ENCODE results near the gene OR51B4.
"Not testable (repeated sequence)": the region's sequence is repeated elsewhere in the genome, so short reads cannot be mapped to it uniquely, and the experiment has no call there.

The OR51B4 gene

GRCh38 chr11:5301846-5302245 is at the start of gene OR51B4:
OR51B4 (minus strand) TSS chr11:5301946; CDS start chr11:5301946, 0 bp downstream.
- DNase-seq = no peak

- DNase-seq = no peak
These were observed 49.5 kb upstream of the OR51B4 start, which contains the start of gene OR51B6 for GRCh38 chr11:5351208-5351607. OR51B6 (plus strand) TSS chr11:5351508; CDS start chr11:5351508, 0 bp downstream.

DNA sequence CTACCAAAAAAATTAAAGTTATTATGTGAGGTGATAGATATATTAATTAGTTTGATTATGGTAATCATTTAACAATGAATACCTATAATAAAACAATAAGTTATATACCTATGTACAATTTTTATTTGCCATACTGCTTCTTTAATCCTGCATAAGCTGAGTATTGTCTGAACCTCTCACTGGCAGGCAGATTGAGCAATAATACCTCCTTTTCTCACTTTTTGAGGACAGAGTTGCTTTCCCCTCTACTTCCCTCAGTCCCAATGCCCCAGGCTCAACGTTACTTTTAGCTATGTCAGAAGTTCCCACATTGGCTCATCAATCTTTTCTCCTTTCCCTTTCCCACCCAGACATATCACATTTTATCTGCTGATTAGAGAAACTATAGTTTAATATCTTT is 47.8 kb upstream of the OR51B4 start:
- DNase-seq = no peak

DNA sequence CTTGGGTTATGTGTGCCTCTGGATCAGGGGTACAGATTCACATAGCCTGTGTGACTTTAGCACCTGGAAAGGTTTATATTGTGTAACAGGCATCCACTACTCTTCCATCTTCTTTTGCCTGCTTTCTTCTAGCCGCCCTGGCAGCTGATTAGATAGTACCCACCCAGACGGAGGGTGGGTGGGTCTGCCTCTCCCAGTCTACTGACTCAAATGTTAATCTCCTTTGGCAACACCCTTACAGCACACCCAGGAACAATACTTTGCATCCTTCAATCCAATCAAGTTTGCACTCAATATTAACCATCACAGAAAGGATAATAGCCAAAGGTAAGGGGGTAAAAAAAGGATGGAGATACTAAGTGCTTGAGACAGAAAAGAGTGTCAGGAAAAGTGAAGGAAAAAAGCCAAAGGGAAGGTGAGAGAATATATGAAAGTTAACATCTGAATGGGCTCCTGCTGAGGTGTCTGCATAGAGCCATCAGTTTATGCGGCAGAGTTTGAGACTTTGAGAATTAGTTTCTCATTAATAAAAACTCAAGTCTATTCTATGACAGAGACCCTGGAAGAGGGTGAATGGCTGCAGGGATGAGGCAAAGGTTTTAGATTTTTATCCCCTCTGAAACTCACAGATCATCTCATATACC is 46.9 kb upstream of the OR51B4 start:
- DNase-seq = no peak

- no peak for DNase-seq
These were observed 44.1 kb upstream of the OR51B4 start for GRCh38 chr11:5345831-5346230.

- DNase-seq = no peak
These were observed 42.0 kb upstream of the OR51B4 start, which contains the start of gene OR51B5 for GRCh38 chr11:5343474-5344335. OR51B5 (minus strand) TSS chr11:5343524; CDS start chr11:5343524, 0 bp downstream.

DNA sequence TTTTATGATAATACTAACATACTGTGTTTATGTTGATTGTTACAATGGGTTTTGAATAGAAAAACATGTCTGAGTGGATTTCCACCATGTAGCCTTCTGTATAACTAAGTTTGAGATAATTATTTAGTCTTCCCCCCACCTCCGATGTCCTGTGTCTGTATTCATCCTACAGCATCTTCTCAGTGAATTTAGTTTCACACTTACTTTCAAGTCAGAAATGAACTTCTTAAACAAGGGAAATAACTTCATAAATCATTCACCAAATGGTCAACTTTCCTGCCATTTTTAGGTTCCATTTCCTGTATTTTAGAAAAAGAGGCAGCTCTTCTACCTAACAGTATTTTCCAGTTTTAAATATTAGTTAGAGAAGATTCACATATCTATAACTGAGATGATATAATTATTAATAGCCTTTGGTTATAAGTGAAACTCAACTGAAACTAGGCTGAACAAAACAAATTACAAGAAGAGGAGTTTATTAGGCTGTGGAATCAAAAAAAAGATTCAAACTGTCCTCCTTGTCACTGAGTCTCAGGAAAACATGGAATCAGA is 38.1 kb upstream of the OR51B4 start:
- DNase-seq = no peak

DNA sequence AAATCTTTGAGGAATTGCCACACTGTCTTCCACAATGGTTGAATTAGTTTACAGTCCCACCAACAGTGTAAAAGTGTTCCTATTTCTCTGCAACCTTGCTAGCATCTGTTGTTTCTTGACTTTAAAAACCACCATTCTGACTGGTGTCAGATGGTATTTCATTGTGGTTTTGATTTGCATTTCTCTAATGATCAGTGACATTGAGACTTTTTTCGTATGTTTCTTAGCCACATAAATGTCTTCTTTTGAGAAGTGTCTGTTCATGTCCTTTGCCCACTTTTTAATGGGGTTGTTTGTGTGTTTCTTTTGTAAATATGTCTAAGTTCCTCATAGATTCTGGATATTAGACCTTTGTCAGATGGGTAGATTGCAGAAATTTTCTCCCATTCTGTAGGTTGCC is 35.5 kb upstream of the OR51B4 start:
- DNase-seq = not testable (repeated sequence)

- no peak for DNase-seq
These were observed 34.6 kb upstream of the OR51B4 start for GRCh38 chr11:5336331-5336730.

DNA sequence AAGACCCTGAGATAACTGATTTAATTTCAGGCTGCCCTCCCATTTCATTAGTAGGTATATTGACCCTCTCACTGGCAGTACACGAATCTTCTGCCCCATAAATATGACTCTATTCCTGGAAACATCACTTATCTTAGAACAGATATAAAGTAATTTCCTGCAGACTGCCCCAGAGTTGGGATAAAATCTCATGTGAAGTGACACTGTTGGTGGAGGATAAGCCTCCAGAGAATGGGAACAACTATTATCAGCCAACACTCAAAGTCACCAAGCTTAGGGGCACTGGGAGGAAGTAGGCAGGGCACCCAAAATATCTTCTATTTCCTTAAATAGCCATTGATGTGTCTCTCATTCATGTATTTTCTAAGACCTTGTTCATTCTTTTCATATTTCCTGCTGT is 33.4 kb upstream of the OR51B4 start:
- no peak for DNase-seq

- no peak for DNase-seq
These were observed 22.5 kb upstream of the OR51B4 start, which contains the start of gene OR51B2 for GRCh38 chr11:5324197-5324596. OR51B2 (minus strand) TSS chr11:5324297; CDS start chr11:5324297, 0 bp downstream.

- no peak for DNase-seq
These were observed 15.5 kb upstream of the OR51B4 start for GRCh38 chr11:5317292-5317691.

- DNase-seq = not testable (repeated sequence)
These were observed 11.7 kb upstream of the OR51B4 start for GRCh38 chr11:5313326-5314023.

GRCh38 chr11:5310423-5310822 is 8.7 kb upstream of the OR51B4 start:
- no peak for DNase-seq

- no peak for DNase-seq
These were observed 5.7 kb upstream of the OR51B4 start for GRCh38 chr11:5307256-5308019.

DNA sequence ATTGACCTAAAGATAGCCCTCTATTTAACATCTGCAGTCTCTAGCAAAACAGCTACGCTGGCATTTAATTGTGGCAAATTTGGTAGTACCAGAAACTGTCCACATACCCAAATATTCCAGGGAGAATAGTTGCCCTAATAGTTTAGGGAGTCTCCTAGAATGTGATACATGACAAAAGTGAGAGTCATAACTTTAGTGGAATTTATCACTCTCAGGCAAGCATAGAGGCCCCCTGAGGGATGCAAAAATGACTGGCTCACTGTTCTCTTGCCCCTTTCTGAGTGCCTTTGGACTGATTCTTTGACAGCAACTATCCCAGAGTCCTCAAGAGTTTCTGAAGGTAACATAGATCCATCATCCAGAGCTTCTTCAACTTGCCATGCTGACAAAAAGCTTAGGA is 2.3 kb upstream of the OR51B4 start:
- DNase-seq = no peak

DNA sequence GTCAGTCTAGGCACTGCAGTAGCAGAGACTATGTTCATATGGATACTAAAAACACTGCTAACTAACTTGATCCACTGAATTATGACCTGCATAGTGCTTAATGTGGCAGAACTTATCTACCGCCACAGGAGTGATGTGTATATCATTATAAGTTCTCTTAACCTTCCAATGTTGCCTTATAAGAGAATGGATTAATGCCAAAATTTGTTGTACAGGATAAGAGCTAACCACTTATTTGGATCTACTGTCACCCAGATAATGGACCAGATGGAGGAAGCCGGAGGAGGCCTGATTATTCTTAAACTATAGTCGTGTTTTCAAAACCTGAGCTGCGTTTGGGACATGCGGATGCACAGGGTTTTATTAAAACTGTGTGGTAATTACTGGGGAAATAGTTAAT is 1.9 kb upstream of the OR51B4 start:
- no peak for DNase-seq

DNA sequence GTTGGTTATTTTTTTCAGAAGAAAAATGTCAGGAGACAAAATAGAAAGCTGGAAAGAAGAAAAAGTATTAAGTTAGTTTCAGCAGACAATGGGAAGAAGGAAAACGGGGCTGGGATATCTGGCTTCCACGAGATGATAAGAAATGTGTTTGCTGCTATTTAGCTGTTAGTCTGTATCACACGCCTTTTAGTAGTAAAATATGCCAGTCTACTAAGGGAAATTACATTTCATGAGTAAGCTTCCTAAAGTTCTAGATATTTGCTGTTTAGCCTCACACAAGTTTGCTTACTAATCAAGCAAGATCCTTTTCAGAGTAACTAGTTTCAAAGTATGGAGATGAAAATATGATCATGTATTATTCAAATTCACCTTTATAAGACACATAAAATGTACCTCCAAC is 1.5 kb downstream of the OR51B4 start:
- no peak for DNase-seq

DNA sequence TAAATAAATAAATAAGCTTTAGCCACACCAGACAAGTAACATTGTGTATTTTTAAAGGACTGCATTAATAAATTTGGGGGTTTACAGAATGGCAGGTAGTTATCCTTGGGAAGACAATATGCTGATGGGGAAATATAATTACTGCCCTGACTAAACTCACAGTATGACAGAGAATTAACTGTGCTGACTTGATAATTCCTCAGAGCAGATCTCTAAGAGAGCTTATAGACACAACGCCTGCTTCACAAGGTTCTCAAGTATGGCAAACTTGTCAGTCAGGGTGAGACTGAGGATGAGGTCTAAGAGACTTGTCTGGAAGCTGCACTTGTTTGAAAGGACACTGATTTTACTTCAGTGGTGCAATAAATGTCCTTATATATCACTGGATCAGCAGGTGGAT is 3.3 kb downstream of the OR51B4 start:
- DNase-seq = no peak

- DNase-seq = no peak
These were observed 3.9 kb downstream of the OR51B4 start for GRCh38 chr11:5297721-5298323.

DNA sequence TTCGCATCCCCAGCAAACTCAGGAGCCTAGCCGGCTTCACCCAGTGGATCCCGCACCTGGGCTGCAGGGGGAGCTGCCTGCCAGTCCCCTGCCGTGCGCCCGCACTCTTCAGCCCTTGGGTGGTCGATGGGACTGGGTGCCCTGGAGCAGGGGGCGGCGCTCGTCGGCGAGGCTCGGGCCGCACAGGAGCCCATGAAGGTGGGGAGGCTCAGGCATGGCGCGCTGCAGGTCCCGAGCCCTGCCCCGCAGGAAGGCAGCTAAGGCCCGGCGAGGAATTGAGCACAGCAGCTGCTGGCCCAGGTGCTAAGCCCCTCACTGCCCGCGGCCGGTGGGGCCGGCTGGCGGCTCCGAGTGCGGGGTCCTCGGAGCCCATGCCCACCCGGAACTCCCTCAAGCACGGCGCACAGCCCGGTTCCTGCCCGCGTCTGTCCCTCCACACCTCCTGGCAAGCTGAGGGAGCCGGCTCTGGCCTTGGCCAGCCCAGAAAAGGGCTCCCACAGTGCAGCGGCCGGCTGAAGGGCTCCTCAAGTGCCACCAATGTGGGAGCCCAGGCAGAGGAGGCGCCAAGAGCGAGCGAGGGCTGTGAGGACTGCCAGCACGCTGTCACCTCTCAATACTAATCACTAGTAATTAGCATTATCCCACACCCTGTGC is 7.3 kb downstream of the OR51B4 start:
- not testable (repeated sequence) for DNase-seq
